ENCODE results near the gene KCNJ1.

The KCNJ1 gene

DNA sequence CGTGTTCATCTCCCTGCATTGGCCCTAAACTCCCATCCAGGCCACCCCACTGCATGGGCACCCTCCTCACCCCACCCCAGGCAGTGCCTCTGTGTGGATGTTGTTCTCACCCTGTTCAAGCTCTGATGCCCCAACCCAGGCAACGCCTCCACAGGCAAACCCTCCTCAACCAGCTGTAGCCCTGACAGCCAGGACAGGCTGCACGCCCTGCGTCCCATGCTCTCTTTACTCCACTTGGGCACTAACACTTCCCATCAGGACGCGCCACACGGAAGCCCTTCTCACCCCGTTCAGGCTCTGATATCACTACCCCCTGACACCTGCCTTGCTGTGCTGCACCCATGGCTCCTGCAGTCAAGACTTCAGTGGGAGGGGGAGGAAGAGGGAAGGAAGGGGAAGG is 47.9 kb downstream of the KCNJ1 start:
- DNase-seq, result no peak

DNA sequence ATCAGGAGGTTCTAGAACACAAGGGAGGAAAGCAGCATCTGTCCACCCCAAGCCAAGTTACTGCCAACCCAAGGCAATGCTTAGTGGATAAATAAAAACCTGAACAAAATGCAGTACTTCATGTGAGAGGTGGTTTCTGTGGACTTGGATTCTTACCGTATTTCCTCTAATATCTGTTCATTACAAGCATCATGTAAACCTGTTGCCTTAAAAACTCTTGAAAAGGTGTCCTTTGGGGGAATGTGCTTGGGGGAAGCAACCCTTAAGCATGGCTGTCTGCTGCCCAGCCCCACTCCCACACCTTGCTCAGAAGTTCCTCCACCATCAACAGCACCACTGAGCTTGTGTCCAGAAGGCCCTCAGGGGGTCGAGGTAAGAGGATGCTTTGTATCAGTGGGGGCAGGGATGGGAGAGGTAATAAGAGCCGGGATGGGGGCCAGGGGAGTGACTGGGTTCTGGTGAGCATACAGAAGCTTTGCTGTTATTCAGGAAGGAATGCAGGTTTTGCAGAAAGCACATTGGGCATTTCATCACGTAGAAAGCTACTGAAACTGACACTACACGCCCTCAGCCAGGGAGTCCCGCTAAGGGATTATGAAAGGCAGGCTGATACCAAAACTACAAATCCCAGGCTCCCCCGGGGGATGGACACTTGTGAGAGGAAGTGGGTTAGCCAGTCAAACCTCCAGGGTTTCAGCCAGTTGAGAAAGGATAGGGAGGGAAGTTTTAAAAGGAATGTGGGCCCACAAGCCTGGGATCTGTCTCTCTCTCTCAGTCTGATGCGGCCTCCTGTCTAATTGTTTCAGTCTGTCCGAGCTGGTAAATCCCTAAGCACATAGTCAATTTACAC is 52.0 kb downstream of the KCNJ1 start:
- no peak for DNase-seq

DNA sequence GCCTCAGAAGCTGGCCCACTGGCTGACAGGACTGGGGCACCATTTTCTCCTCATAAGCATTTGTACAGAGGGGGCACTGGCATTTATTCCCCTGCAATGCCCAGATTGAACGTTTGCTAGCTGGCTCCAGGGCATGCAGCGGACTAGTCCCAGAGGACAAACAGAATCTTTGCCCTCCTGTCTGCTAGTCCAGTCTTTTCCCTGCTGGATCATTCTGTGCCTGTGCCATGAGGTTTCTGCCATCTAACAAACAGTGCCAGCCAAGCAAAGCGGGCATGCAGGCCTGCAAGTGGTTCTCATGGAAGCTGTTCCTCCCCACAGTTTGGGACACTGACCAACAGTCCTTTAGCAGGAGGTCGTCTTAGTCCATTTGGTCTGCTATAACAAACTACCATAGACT is 53.4 kb downstream of the KCNJ1 start:
- no peak for DNase-seq

DNA sequence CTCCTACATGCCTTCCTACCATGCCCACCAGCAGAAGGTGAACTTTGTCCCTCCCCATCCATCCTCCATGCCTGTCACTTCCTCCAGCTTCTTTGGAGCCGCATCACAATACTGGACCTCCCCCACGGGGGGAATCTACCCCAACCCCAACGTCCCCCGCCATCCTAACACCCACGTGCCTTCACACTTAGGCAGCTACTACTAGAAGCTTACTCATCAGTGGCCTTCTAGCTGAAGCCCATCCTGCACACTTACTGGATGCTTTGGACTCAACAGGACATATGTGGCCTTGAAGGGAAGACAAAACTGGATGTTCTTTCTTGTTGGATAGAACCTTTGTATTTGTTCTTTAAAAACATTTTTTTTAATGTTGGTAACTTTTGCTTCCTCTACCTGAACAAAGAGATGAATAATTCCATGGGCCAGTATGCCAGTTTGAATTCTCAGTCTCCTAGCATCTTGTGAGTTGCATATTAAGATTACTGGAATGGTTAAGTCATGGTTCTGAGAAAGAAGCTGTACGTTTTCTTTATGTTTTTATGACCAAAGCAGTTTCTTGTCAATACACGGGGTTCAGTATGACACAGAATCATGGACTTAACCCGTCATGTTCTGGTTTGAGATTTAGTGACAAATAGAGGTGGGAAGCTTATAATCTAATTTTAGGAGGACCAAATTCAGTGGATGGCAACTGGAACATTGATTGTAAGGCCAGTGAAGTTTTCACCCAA is 56.1 kb downstream of the KCNJ1 start:
- no peak for DNase-seq

DNA sequence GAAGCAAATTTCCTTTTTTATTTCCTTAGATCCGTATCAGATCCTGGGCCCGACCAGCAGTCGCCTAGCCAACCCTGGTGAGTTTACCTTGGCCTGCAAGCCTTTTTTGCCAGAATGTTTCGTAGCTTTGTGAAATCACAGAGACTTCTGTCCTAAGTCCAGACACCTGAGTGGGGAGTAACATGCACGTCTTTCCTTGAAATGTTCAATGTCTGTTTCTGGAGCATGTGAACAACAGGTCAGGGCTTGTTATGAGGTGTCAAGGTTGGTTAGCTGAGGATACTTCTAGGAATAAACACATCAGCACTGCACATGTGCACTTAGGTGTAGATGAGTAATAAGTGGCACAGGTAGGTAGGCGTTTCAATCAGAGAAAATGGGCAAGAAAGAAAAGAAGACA is 58.0 kb downstream of the KCNJ1 start:
- DNase-seq, result no peak

DNA sequence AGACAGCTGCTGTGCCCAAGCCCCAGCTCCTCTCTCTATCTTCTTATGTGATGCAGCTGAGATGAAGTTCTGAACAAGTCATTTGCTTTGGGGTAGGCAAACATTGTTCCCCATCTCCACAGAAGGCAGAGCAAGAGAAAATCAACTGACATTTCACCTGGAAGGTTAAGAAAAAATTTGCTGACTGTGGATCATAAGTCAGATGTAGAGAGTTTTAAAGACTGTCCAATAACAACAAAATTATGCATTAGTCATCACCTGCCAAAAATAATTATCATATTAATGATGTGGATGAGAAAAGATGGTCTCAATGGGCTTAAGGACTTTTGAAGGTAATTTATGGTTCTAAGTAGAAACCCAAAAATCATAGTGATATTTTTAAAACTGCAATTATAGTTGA is 59.2 kb downstream of the KCNJ1 start:
- DNase-seq, result no peak

DNA sequence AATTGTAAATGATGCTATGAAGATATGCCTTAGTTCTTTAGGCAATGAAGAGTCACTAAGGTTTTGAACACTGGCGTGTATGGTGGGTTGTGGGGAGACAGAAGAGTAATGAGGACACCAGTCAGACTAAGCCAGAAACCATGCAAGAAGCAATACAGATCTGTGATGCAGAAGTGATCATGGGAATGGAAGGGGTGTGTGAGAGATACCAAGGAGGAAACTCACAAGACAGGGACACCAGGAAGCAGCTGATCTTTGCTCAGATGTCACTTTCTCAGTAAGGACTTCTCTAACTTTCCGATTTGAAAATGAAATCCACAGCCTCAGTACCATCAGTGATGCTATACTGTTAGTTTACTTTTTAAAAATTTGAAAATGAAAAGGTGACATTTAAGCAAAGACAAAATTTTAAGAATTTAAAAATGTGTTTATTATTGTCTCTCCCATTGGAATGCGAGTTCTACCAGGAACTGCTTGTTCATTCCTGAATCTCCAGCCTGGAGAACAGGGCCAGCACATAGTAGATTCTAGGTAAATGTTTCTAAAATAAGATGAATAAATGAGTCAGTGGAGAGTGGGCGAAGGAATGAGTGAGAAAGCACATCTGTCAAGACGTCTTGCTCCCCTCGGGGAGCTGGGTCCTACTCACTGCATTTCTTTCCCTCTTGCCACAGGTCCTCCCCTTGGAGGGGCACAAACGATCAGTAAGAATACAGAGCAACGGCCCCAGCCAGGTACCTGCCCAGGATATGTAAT is 60.4 kb downstream of the KCNJ1 start:
- no peak for DNase-seq

DNA sequence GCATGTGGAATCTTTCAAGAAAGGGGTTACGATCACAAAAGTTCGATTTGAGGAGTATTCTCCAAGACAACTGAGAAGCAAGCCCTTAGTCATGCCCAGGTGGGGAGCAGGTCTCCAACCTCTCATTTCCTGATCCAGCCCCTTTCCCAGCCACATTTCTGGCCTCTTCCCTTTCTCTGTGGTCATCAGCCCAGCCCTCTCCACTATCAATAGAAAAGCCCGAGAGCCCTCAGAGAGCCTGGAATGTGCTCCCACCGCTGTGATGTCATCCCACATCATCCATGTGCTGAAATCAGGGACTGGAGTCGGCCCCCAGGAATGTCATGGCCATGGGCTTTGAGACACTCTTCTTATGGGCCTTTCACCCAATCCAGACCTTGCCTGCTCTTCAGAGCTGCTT is 62.6 kb downstream of the KCNJ1 start:
- no peak for DNase-seq

DNA sequence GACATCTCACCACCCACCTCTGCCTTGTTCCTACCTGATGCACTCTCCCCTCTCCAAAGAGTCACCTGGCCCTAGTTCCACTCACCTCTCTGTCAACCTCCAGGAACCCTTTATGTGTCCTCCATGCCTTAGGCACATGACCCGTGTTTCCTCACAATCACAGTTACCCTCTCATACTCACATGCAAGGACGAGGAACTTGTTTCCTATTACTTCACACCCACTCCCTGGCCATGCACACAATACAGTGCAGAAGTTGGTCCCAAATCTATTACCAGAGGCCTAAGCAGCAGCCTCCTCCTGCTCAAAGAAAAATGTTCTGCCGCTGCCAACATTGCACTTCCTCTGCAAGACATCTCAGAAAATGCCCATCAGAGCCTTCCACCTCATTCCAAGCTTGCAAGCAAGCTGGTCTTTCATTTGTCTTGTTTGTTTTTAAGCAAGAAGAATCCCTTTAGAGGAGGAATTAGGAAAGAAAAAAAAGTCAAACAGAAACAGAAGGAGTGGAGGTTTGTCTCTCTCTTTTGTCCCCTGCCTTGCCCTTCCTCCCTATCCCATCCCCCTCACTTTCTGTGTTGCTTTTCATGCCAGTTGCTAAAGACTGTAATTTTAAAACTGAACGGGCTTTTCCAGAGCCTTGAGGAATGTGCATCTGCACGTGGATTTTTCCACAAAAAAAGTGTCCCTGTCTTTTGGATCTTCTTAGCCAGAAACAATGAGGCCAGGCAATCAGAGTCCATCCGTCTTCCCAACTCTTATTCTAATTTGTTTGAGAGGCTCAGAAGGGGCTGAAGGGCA is 63.4 kb downstream of the KCNJ1 start:
- no peak for DNase-seq

DNA sequence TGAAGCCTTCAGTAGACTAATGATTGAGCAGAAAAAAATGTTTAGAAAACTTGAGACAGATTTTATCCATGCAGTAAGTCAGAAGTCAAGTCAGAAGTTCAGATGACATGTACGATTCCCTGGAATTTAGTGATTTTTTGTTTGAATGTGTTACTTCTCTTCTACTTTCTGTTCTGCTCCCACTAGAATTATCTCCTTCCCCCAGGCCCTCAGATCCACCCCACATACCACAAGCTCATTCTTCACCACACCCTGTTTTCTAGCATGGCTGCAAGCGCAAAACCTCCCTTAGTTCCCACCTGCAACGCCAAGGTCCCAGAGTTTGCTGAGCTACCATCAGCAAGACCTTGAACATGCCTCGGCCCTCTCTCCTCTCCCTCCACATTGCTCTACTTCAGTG is 64.1 kb downstream of the KCNJ1 start:
- no peak for DNase-seq

DNA sequence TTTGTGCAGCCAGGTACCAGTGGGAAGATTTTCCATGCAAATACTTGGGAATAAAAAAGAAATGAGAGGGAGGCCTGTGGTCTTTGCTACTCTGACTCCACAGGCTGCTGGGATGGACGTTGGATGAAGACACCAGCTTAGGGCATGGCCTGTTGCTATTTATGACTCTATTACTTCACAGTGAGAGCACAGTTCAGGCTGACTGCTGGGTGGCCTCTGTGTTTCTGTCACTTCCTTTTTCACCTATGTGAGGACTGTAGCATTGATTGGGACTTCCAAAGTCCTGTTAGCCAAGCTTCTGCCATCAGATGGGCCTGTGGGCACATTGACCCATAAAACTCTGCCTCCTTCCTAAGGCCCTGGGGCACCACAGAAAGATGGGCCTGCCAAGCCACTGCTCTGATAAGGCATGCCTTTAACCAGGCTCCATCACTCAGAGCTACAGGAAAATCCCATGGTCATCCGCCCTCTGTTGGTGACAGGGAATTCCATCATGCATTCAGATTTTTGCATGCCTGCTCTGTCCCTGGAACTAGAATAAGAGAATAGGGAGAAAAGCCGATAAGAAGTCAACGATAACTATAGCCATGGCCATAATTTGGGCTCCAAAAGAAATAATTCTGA is 64.6 kb downstream of the KCNJ1 start:
- peak in 1 of 3 experiments; percentile 26 for DNase-seq

DNA sequence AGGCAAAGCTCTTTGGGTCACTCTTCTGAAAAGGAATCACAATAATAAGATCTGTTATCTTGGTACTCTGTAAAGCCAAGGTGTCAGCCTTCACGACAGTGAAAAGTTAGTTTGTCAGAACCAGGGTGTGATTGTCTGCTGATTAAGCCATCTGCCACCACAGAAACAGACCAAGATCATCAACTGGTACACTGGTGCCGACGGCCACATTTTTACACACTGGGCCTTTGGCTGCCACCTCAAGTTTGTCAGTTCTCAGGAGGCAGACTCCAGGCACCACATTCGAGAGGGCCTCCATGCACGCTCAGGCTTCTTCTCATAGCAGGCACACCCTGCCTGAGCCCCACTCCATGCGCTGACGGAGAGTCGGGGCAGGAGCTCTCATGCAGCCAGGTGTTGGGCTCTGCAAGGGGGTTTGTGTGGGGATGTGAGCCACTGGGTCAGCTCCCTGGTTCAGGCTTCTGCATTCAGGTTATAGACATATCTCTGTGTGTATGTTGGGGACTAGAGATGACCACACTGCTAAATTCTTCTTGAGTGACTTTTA is 66.2 kb downstream of the KCNJ1 start:
- DNase-seq, result no peak

DNA sequence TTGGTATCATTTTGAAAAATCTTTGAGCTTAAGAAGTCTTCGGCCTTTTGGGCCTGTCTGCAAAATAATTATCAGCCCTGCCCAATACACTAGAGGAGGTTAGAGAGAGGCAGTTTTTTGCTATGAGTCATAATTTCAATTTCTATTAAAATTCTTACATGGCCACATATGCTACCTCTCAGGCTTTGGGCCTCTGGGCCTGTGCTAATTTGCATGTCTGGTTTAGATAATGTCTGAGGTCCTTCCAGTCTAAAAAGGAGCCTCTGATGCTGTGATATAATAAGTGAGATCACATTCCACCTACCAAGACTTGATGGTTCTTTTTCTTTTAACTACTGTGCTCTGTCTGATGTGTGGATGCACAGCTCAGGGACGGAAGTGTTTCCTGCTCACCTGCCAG is 70.8 kb downstream of the KCNJ1 start:
- DNase-seq, result no peak

DNA sequence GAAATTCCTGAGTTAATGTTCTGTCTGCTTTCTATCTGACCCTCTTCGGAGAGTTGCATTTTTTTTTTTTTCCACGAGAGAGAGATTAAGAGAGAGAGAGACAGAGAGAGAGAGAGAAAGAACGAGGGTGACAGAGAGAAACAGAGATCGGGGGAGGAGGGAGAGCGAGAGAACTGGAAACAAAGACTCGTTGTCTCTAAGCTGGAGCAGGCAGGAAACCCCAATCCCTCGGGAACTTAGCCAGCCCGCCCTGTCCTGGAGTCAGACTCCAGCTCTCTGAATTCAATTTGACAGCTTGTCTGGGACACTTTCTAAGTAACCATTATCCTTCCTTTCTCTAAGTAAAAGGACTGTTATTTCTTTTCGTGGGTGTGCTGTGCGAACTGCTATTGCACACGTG is 76.9 kb downstream of the KCNJ1 start:
- peak in 1 of 3 experiments; percentile 7 for DNase-seq

DNA sequence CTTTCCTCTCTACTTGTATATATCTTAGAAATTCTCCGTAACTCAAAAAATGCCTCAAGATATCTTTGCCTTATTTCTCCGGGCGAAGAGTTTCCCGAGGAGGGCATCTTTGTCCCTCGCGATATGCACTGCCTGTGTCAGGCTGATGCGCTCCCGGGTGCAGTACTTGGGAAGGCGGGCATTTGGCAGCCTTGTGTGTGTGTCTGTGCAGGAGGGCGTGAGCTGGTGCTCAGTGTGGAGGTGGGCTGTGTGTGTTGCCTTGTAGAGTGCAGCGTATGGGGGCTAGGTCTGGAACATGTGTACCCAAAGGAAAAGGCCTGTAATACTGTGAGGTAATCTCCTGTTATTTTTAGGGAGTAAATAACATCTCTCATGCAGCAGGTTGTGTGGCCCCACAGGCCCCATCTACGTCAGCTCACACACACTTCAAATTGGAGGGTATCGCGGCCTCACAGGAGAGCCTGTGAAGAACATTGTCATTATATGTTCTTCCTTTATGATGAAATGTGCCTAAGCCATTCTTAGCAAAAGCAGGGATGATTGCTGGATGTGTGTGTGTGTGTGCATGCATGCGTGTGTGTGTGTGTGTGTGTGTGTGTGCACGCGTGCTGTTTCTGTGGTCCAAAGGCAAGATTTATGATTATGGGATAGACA is 77.5 kb downstream of the KCNJ1 start:
- no peak for DNase-seq
